GM19043 (cell line): ENCODE data around the gene CDK18.
"Not testable (repeated sequence)": the region's sequence is repeated elsewhere in the genome, so short reads cannot be mapped to it uniquely, and the experiment has no call there.

Experiments used
- ATAC-seq: cut with Tn5 transposase; IDR thresholded peaks from one replicate; pipeline ENCODE4 v1.9.1; 2021; ENCODE audit warnings: low read depth; ENCODE audit not compliant: unreplicated experiment

CDK18 gene

DNA sequence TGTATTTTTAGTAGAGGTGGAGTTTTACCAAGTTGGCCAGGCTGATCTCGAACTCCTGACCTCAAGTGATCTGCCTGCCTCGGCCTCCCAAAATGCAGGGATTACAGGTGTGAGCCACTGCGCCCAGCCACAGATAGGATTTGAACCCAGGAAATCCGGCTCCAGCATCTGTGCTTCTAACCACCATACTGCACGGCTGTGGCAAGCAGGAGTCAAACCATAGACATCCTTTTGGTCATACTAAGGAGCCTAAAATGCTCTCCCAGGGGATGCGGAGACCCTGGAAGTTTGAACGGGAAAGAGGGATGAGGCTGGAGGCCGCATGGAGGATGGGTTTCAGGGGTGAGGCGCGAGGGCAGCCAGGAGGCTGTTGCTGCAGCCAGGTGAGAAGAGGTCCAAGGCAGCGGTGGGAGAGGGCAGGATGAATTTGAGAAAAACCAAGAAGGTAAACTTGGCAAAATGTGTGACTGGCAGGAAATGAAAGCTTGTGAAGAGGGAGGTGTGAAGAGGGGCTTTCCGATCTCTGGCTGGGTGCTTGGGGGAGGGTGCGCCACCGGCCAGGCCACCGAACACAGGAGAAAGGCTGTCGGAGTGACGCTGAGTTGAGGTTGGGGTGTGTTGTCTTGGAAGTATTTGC is 24.0 kb upstream of the CDK18 start:
- ATAC-seq, result peak; percentile 63

DNA sequence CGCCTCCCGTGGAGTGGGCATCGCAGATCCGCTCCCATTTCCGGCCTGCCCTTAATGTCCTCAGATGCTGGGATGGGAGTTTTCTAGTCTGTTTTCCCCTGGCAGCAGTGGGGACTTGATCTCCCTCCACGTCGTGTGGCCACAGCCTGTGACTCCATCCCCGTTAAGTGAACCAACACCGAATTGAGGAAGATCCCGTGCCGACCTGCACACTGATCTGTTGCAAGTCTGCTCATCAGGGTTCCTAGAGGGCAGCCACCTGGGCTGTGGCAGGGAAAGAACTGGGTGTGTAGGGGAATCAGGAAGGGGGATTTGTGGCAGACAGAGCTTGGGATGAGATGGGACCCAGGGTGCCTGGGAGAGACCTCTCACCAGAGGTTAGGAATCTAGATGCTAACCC is 23.3 kb upstream of the CDK18 start:
- ATAC-seq, result no peak

GRCh38 chr1:205481629-205482151 is 22.8 kb upstream of the CDK18 start:
- no peak for ATAC-seq

GRCh38 chr1:205482587-205482986 is 21.9 kb upstream of the CDK18 start:
- ATAC-seq, result not testable (repeated sequence)

DNA sequence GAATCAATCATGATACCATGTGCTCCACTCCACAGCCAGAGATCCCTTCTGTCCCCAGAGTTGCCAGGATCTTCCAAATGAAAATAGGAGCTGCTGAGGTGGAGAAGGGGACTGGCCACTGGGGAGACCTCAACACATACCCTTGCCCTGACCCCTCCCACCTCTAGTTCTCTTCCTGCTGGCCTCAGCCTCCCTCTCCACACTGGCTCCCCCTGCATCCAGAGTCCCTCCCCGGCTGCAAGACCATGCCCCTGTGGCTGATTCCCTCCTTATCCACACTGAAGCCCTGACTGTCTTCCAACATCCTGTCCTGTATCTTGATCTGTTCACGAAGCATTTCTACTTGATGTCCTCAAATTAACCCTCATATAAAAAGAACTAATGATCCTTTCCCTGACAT is 21.1 kb upstream of the CDK18 start:
- no peak for ATAC-seq

DNA sequence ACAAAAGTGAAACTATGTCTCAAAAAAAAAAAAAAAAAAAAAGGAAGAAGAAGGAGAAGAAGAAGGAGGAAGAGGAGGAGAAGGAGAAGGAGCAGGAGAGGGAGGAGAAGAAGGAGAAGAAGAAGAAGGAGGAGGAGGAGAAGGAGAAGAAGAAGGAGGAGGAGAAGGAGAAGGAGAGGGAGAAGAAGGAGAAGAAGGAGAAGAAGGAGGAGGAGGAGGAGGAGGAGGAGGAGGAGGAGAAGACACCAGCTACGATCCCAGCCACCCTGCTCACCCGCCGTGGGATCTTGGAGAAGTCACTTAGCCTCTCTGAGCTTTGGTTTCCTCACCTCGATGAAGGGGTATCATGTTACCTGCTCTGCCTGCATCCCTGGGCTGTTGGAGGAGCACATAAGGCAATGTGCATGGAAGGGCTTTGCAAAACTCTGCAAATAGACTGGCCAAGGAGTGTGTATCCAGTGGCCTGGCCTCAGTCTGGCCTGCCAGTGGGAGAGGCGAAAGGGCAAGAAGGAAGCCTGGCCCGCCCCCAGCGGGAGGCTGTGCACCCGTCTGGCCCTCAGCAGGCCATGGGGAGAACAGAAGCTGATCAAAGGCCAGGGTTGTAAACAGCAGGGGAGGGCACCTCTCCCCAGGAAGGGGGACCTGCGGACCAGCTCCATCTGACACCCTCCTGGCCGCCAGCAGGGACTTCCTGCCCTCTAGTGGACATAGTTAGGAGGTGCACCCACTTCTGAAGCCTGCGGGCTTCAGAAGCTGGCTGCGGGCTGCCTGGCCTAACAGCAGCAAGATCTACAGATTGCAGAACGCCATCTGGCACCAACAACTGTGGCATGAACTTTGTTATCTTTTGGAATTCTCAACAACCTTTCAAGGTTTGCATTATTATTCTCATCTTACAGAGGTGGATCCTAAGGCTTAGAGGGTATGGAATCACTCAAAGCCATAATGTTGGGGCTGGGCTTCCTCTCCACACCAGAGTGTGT is 19.2 kb upstream of the CDK18 start:
- ATAC-seq, result no peak

GRCh38 chr1:205486258-205486657 is 18.2 kb upstream of the CDK18 start:
- no peak for ATAC-seq

DNA sequence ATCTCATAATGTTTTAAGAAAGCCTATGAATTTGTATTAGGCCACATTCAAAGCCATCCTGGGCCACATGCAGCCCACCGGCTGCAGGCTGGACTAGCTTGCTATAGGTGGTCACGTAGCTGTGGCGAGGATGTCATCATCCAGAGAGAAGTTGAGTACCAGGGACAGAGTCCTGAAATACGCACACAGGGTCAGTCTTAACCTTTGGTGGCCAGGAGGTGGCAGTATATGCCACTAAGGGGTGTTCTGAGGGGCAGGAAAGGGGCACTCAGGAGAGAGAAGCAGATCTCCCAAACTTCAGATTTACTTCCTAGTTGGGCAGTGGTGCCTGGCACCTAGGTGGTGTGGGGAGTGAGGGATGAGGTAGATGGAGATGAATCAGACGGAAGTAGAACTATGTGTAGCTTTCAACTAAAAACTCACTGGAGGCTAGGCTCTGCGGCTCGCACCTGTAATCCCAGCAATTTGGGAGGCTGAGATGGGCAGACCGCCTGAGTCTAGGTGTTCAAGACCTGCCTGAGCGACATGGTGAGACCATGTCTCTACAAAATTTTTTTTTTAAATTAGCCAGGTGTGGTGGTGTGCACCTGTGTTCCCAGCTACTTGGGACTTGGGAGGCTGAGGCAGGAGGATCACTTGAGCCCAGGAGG is 16.3 kb upstream of the CDK18 start:
- ATAC-seq, result no peak

- no peak for ATAC-seq
These were observed 12.7 kb upstream of the CDK18 start for GRCh38 chr1:205491794-205492193.

DNA sequence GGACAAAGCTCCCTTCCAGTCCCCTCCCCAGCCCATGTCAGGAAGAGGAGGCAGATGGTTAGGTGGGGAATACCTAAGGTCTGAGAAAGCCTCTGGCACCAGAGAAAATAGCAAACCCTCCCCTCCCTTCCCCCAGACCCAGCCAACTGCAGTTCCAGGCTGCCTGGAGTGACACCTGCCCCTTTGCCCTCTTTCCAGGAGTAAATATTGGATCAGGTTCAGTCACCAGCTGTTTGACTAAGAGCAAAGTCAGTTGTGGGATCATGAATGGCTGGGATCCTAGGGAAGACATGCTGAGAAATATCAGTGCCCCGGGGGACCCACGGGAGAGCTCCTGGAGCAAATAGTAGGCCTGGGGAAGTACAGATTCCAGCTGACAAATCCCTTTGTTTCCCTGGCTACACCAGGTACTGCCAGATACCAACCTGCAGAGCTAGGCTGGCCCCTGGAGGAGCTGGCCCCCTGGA is 12.2 kb upstream of the CDK18 start:
- ATAC-seq, result no peak

GRCh38 chr1:205492774-205493173 is 11.7 kb upstream of the CDK18 start:
- no peak for ATAC-seq

GRCh38 chr1:205493241-205494085 is 11.0 kb upstream of the CDK18 start:
- ATAC-seq, result no peak

DNA sequence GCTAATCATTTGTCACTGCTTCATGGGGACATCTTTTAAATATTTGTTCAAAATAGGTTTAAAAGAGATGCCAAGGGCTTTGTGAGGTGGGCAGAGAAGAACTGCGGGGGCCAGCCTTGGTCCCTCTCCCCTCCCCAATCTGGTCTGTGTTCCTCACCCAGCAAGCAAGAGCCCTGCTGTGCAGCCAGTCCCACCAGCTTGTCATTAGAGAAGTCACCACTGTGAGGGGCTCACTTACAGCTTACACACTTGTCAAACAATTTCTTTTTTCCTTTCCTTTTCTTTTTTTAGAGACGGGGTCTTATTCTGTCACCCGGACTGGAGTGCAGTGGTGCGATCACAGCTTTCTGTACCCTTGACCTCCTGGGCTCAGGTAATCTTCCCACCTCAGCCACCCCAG is 10.4 kb upstream of the CDK18 start:
- no peak for ATAC-seq

DNA sequence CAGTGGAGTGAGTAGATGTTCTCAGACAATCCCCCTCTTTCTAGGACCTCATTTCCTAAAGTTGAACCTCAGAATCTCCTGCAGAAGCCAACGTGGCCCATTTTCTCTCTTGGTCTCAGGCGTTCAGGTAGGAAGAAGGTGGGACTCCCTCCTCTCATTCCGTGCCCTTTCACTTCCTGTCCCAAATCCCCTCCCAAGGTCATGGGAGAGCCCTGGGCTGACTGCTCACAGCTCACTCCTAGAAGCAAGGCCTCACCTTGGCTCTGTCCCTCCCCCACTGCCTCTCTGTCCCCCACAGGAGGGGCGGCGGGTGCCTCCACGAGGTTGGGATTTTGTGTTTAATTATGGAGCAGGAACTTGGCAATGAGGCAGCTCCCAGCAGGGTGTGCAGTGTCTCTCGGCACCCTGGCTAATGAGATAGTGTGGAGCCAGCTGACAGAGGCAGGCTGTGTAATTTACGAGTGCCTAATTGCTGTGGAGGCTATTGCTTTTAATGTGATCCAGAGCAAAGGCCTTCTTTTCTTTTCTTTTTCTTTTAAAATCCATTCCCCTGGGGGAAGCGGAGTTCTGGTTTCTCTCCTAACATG is 9.1 kb upstream of the CDK18 start:
- no peak for ATAC-seq

GRCh38 chr1:205496661-205497060 is 7.8 kb upstream of the CDK18 start:
- no peak for ATAC-seq

DNA sequence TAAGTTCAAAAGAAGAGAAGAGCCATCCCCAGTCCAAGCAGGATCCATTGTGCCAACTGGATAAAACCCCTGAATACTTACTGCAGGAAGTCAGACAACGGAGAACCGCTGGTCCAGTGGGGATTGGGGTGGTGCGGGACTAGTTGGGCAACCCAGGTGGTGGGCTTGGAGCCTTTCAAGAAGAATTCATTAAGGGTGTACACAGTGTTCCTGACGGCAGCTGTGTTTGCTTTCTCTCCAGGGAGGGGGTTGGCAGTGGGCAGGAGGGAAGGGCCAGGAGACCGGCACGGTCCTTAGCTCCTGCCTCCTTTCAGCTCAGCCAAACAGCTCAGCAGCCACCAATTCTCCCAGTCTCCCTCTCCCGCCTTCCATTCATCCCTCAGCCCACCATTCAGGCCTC is 7.1 kb upstream of the CDK18 start:
- no peak for ATAC-seq

DNA sequence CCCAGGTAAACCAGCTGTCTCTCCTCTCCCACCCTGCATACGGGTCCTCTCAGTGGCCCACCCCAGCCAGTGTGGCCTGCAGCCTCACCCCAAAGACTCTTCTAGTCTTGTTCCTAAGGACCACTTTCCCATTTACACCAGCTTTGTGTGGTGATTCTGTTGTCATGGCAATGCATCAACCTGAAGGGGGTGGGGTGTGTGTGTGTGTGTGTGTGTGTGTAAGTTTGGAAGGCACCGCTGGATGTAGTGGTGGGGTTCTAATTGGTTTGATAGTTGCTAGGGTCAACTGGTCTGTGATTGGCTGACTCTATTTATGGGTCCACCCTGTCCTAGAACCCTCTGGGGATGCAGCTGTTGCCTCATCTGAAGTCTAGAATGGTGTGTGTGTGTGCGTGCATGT is 4.7 kb upstream of the CDK18 start:
- no peak for ATAC-seq

- ATAC-seq, result no peak
These were observed 3.9 kb upstream of the CDK18 start for GRCh38 chr1:205500240-205501233.
